Ramos (cell line): ENCODE results near the gene AMOT.

Experiments
- in situ Hi-C: fragments of 300-500 bp; cut with MboI; formaldehyde crosslinking; loops from one replicate; pipeline ENCODE4 v1.14.3; 2022; ENCODE audit warnings: low sequenced_read_pairs; ENCODE audit not compliant: unreplicated experiment

Gene AMOT

DNA sequence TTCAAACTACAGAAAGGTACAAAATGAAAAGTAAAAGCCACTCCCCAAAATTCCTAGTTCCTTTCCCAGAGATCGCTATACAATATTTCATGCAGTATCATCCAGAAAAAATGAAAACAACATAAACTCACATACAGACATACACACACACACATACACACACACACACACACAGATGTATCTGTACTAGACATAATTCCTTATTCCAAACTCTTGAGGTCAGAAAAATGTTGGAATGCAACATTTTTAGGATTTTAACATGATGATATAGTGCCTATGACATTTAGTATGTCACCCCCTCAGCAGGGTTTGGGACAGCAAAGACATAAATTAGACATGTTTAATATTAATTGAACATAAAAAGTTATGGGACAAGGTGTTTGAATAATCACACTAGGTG, 87.5 kb downstream of the AMOT start:
- in situ Hi-C loops, result no loop called here

DNA sequence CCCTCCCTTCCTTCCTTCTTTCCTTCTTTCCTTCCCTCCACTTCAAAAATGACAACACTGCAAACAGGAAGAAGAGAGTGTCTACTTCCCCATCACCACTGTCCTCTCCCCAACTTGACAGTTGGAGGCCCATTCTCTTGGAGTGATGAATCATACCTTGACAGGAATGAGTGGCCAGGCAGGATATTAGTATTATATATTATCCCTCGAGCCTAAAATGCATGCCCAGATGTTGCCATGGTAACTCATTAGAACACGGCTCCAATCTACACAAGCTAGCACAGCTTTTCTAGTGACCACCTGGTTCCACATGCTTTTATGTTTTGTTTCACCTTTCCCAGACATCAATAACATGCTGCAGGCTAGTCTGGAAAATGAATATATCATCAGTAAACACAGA, 89.6 kb downstream of the AMOT start:
- in situ Hi-C loops, result no loop called here

DNA sequence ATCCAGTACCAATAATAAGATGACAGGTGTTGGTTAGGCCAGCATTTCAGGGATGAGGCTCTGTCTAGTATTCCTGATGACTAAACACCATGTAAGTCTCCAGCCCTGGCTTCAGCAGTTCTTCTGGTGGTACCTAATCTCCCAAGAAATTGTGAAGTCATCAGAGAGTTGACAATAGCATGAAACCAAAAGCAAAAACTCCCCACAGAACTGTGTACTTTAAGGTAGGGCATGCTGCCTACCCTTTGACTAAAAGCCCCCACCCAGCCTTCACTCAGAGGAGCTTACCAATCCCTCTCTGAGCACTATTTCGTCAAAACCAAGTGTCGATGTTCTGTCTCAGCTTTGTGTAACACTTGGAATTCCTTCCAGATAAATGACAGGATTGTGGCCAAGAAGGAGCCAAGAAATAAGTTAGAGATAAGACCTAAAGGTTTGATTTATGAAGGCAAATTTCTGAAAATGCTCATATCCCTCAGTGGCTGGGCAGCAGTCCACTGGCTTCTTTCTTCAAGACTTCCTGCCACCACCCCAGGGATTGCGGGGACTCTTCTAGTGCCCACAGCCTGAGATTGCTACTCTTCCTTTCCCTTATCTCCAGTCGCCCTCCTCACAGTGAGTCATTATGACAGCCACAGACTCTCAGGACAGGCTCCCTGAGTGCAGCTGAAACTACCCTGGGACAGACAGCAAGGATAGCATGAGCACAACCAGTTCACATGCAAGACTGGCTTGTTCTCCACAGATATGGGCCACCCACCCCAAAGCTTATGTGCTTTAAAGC, 93.6 kb downstream of the AMOT start:
- in situ Hi-C loops, result no loop called here

GRCh38 chrX:112738347-112739033, 102.1 kb downstream of the AMOT start:
- in situ Hi-C loops, result no loop called here

DNA sequence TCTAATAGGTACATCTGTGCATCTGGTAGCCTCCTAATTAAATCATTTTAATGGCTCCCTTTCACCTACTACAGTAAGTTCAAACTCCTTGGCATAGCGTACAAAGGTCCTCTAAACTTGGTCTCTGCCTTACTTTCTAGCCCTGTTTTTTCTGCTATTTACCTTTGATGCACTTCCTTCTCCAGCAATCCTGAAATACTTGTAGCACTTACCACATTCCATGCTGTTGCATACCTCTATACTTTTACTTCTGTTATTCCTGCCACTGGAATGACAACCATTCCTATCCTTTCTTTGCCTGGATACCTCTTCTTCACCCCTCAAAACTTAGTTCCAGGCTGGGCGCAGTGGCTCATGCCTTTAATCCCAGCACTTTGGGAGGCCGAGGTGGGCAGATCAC, 104.3 kb downstream of the AMOT start:
- in situ Hi-C loops, result no loop called here

DNA sequence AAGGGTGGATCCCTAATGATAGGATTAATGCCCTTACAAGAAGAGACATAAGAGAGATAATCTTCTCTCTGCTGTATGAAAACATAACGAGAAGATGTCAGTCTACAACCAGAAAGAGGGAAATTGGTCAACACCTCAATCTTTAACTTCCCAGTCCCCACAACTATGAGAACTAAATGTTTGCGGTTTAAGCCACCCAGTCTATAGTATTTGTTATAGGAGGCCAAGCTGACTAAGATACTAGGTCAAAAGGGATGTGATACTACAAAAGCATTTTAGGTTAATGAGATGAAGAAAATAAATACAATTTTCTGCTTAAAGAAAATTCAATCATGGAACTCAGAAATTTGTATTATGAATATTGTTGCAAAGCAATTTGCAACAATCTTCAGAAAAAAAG, 105.5 kb downstream of the AMOT start:
- in situ Hi-C loops, result no loop called here

DNA sequence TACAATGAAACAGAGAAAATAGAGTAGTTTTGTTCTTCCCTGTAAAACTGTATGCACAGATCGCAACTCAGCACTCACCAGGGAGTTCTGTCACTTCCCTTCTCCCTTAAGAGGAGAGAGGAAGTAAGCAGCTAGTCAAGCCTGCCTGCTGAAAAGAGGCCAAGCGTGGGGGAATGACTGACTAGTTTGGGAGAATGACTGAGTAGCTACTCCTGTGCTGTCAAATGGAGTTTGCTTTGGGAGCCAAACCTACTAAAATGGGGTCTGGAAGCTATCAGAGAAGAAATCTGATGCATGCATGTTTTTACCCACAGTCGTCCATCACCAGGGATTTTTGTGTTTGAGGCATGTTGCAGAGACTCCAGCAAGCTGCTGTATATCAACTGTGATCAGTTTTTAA, 106.3 kb downstream of the AMOT start:
- in situ Hi-C loops, result no loop called here

DNA sequence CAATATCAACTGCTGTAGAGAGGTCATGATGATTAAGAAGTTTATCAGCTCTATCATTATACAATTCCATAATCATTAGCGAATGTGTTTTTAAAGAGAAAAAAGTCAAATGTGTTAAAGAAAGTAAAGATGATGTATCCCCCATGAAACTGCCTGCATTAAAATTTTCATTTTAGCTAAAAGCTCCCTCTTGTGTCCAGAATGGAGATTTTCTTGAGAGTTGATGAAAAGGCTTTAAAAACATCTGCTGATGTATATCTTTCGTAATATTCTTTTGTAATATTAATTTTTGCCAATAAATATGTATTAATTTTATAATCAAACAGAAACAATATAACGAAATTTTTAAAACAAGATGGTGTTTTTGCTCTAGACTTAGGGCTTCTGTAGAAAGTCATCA, 108.8 kb downstream of the AMOT start:
- in situ Hi-C loops, result no loop called here
